HepG2 (cell line): Measurements from ENCODE around the gene PGA3. TPM values are rescaled to one million over a fixed set of nuclear protein-coding genes. Genes with fewer than 3 reads are reported as not detected.
"Not testable (repeated sequence)": the region's sequence is repeated elsewhere in the genome, so short reads cannot be mapped to it uniquely, and the experiment has no call there.

Experiments
- ATAC-seq: fragments of 200-7000 bp; cut with Tn5 transposase; 3 replicates; pipeline ENCODE4 v1.9.1; 2020; ENCODE audit warnings: mild to moderate bottlenecking, moderate library complexity
- BruUV-seq: library from RNA; stranded (reverse); fragments of 400-500 nt; replicated peaks from 2 replicates; lab custom pipeline; 2021; lab: Mats Ljungman, UMichigan
- CTCF ChIA-PET: fragments of 300-600 bp; formaldehyde crosslinking; extraction: SDS; loops from one replicate; lab custom pipeline; 2021; ENCODE audit warnings: low total read pairs, inconsistent platforms, low intra/inter-chr PET ratio; lab: Yijun Ruan, JAX
- POLR2A ChIA-PET: fragments of 350-600 bp; sonication (Branson Sonifier 250); formaldehyde crosslinking; loops from one replicate; lab custom pipeline; 2020; ENCODE audit warnings: antibody characterized with exemption, inconsistent platforms; lab: Yijun Ruan, JAX
- DNase-seq: peaks from one replicate; pipeline ENCODE4 v3.0.0-alpha.2; 2015; ENCODE audit warnings: low spot score
- FAIRE-seq: peaks from 3 replicates; lab custom pipeline; 2011; peaks lifted over from hg19 to GRCh38; lab: Jason Lieb, UNC
- H2AFZ ChIP-seq: one replicate; pipeline ENCODE4 v1.6.1; 2011; ENCODE audit warnings: low read length, inconsistent platforms
- H3K27ac ChIP-seq: fragments of 300-600 bp; 3 replicates; pipeline ENCODE4 v1.8.0; 2011; ENCODE audit warnings: mixed run types, mild to moderate bottlenecking, mixed read lengths, low read length, inconsistent platforms; ENCODE audit not compliant: insufficient read depth; ENCODE audit errors: extremely low read length
- H3K27me3 ChIP-seq, 2 experiments: fragments of 200-600 bp in 1 of 2; 2 replicates in 1 of 2; 3 replicates in 1 of 2; pipeline versions ENCODE4 v1.6.0 to v1.8.0; 2011; ENCODE audit warnings: low read length in 2 of 2, mild to moderate bottlenecking in 2 of 2, moderate library complexity in 2 of 2, inconsistent platforms in 1 of 2; ENCODE audit not compliant: insufficient read depth in 2 of 2, control insufficient read depth in 1 of 2
- H3K36me3 ChIP-seq, 2 experiments: fragments of 200-600 bp in 1 of 2; replicated peaks in 1 of 2; 2 replicates in 1 of 2; 3 replicates in 1 of 2; pipeline versions ENCODE4 v1.5.1 to v1.8.0; 2011; ENCODE audit warnings: low read length in 2 of 2, inconsistent platforms in 1 of 2; ENCODE audit not compliant: insufficient read depth in 2 of 2, control insufficient read depth in 1 of 2
- H3K4me1 ChIP-seq: 2 replicates; pipeline ENCODE4 v1.5.1; 2012; ENCODE audit warnings: low read length, inconsistent platforms; ENCODE audit not compliant: insufficient read depth
- H3K4me2 ChIP-seq: 2 replicates; pipeline ENCODE4 v1.6.0; 2011; ENCODE audit warnings: low read depth, low read length, inconsistent platforms
- H3K4me3 ChIP-seq, 3 experiments: fragments of 200-600 bp in 1 of 3; sonication (generic), shearing (Covaris generic) in 1 of 3; replicated peaks in 1 of 3; 2 replicates each; pipeline ENCODE4 v1.5.1; 2011 to 2016; ENCODE audit warnings: low read length in 3 of 3, inconsistent platforms in 2 of 3, low read depth in 2 of 3, mild to moderate bottlenecking in 2 of 3, control low read depth in 1 of 3, mixed read lengths in 1 of 3; ENCODE audit not compliant: insufficient read depth in 1 of 3
- H3K79me2 ChIP-seq: one replicate; pipeline ENCODE4 v1.6.1; 2011; ENCODE audit warnings: low read length, inconsistent platforms; ENCODE audit not compliant: insufficient read depth
- H3K9ac ChIP-seq: 2 replicates; pipeline ENCODE4 v1.6.0; 2011; ENCODE audit warnings: mild to moderate bottlenecking, low read depth, low read length, inconsistent platforms; ENCODE audit not compliant: insufficient read depth
- H3K9me3 ChIP-seq: 2 replicates; pipeline ENCODE4 v1.5.1; 2012; ENCODE audit warnings: mild to moderate bottlenecking, low read length
- H4K20me1 ChIP-seq: 2 replicates; pipeline ENCODE4 v1.6.0; 2011; ENCODE audit warnings: inconsistent platforms, mild to moderate bottlenecking, low read length, moderate library complexity; ENCODE audit not compliant: insufficient read depth
- WGBS: methylation state at CpG from one replicate; pipeline ENCODE4 v1.1.6; 2017; ENCODE audit warnings: low lambda C conversion rate; 5-methylcytosine and 5-hydroxymethylcytosine counted together
- in situ Hi-C: cut with HindIII; loops from 2 replicates; pipeline ENCODE4 v1.10.0; 2017; ENCODE audit warnings: low pct_unique_long_range_greater_than_20kb; ENCODE audit not compliant: extremely low pct_ligation_motif_present
- intact Hi-C: fragments of 100-400 bp; cut with micrococcal nuclease; formaldehyde crosslinking; loops from one replicate; pipeline ENCODE4 v1.10.0; 2022; ENCODE audit not compliant: unreplicated experiment
- polyA plus RNA-seq, 8 experiments: library from polyadenylated mRNA; depleted of rRNA in 3 of 8; stranded (reverse) in 7 of 8; unstranded in 1 of 8; fragments of >200 nt; fragmentation: Illumina TruSeq in 4 of 8; extraction: Trizol in 4 of 8; gene quantifications; 2 replicates each; pipeline versions ENCODE4 v1.2.1 to v1.2.3, GENCODE V29; 2011 to 2016; ENCODE audit warnings: low read depth in 4 of 8, missing spikeins in 1 of 8, mixed read lengths in 1 of 8; ENCODE audit not compliant: insufficient read depth in 1 of 8
- total RNA-seq, 5 experiments: library from RNA; depleted of rRNA; stranded (reverse); fragments of >200 nt; fragmentation: Illumina TruSeq; extraction: Trizol; gene quantifications; 2 replicates each; pipeline ENCODE4 v1.2.3, GENCODE V29; 2016; ENCODE audit warnings: low read depth in 1 of 5

PGA3 gene
- total and polyA plus RNA-seq, 2 of the 13 experiments (the other 11 are each of a cell fraction or from before 2014, with no cell fraction given) = not detected

DNA sequence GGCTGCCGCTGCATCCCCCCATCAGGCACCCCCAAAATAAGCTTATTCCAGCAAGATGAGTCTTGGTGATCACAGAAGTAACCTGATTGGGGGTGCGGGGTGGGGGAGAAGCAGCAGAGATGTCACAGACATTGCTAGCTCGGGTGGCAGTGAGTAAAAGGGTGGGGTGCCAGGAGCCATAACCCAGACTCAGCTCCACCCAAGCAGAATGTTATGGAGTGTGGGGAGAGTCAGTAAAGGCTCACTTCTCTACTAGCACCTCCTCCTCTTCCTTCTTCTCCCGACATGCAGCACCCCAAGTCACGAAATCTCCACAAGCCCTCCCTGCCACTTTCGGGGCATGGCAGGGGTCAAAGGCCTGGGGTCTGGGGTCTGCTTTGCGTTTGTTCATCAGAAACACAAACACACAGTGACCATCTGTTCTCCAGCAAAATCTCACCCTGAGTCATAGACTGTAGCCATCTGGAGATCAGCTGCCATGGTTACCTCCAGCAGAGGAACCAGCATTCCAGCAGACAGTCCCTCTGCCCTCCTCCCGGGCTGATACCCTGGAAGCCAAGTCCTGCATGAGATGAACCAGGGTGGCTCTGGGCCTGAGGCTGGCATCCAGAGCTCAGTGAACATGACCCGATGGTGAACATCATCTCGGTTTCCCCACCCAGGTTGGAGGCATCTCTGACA, 42.1 kb downstream of the PGA3 start:
- H3K27me3 ChIP-seq, H3K4me3 ChIP-seq, DNase-seq, H3K36me3 ChIP-seq, H3K4me1 ChIP-seq, intact Hi-C loops, BruUV-seq, H2AFZ ChIP-seq, H3K27ac ChIP-seq, H4K20me1 ChIP-seq, H3K79me2 ChIP-seq, H3K4me2 ChIP-seq, POLR2A ChIA-PET, H3K9ac ChIP-seq, H3K9me3 ChIP-seq, FAIRE-seq, CTCF ChIA-PET, in situ Hi-C loops, ATAC-seq: not testable (repeated sequence)
- no CpG with 5 or more reads among the region's 10 CpGs for WGBS

DNA sequence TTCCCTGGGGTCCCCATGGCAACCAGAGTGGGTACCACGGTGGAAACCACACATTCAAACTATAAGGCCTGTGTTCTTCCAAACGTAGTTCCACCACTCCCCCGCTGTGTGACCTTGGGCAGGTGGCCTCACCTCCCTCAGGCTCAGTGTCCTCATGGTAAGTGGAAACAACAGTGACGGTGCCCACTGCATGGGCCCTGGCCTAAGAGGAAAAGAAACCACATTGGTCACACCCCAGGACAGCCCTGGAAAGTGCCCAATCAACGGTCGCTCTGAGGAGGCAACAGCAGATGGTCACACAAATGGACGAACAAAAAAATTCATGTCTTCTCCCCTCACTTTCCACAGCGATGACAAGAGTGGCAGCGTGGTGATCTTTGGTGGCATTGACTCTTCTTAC, 44.8 kb downstream of the PGA3 start:
- intact Hi-C loops, in situ Hi-C loops, POLR2A ChIA-PET, H3K9ac ChIP-seq, H3K4me2 ChIP-seq, FAIRE-seq, H3K27me3 ChIP-seq, DNase-seq, H3K9me3 ChIP-seq, CTCF ChIA-PET, H3K27ac ChIP-seq, H3K4me3 ChIP-seq, H3K79me2 ChIP-seq, H2AFZ ChIP-seq, BruUV-seq, H3K36me3 ChIP-seq, H3K4me1 ChIP-seq, H4K20me1 ChIP-seq: not testable (repeated sequence)
- 62% methylated on average over 8 of the region's 9 CpGs for WGBS
- ATAC-seq = peak; percentile 8; the same call in 1 of the 3 replicates

DNA sequence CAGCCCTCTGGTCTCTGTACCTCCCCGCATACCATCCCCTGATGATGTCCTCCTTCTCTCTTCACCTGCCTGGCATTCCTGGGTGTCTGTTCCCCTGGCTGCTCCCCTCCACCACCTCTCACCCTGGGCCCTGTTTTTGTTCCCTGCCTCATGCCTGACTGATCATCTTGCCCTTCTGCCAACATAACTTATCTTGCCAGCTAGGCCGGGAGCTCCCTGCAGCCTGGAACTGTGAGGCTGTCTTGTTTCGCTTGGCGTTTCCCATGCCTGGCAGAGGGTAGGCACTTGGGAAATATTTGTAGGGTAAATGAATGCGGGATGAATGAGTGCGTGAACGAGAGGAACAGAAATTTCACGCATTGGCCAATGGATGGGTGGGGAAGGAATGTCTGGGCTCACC, 45.9 kb downstream of the PGA3 start:
- H3K79me2 ChIP-seq, in situ Hi-C loops, POLR2A ChIA-PET, DNase-seq, H3K4me1 ChIP-seq, H3K4me2 ChIP-seq, ATAC-seq, FAIRE-seq, H3K27me3 ChIP-seq, H3K36me3 ChIP-seq, H3K4me3 ChIP-seq, H2AFZ ChIP-seq, H4K20me1 ChIP-seq, CTCF ChIA-PET, intact Hi-C loops, H3K27ac ChIP-seq, H3K9ac ChIP-seq, BruUV-seq, H3K9me3 ChIP-seq: not testable (repeated sequence)
- WGBS = 98% methylated on average over 8 of the region's 8 CpGs

DNA sequence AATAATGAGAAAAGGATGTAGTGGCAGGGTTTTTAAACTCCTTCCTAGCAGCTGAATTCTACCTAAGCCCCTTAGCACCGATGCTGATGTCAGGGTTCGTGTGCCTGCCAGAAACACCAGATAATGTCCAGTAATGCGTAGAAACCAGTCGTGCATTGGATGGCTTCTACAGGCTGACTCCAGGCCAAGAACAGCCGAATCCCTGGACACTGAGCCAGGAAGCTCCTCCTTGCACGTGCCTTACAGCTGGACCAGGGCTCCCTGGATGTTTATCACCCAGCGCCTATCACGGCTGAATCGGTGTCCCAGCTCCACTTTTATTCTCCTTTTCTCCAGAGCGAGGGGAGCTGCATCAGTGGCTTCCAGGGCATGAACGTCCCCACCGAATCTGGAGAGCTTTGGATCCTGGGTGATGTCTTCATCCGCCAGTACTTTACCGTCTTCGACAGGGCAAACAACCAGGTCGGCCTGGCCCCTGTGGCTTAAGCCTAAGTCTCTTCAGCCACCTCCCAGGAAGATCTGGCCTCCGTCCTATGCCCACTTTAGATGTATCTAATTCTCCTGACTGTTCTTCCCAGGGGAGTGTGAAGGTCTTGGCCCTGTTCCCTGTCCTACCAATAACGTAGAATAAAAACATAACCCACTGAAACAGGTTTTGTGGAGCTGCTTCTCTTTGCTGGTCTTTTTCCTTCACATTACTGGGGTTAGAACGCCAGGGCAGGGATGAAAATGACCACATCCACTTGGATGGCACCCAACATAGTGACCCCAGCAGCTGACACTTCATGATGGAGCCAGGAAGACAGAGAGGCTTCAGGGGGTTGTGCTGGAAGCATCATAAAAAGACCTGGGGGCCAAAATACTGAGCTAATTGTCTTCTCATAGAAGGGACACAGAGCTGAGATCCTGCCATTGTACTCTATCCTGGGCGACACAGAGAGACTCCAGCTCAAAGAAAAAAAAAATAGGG, 47.8 kb downstream of the PGA3 start:
- H3K4me1 ChIP-seq, BruUV-seq, H3K27me3 ChIP-seq, FAIRE-seq, H3K79me2 ChIP-seq, H4K20me1 ChIP-seq, H3K9ac ChIP-seq, H3K36me3 ChIP-seq, H3K4me2 ChIP-seq, H3K9me3 ChIP-seq, ATAC-seq, POLR2A ChIA-PET, in situ Hi-C loops, CTCF ChIA-PET, H3K4me3 ChIP-seq, H2AFZ ChIP-seq, DNase-seq, H3K27ac ChIP-seq: not testable (repeated sequence)
- 96% methylated on average over 16 of the region's 20 CpGs for WGBS
- intact Hi-C loops = loop anchor here (10.0 kb wide), 2 partner anchors 84 to 134 kb away; partner anchors contain the start of genes DDB1 and TKFC
